ENCODE data around the gene CHD2.

Gene CHD2

DNA sequence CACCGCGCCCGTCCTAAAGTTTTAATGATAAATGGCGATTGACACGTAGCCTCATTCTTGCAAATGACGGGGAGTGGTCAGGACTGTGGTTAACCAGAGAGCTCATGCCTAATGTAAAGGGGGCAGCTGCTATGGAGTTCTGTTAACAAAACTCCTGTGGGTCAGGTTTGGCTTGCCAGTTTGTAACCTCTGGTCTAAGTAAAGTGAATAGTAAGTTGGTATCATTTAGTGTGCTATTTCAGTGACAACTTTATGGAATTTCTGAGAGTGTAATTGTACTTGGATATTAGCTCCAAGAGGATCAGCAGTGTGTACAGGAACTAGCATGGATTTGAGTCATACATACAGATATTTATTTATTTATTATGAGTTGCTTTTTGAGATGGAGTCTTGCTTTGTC, 101.0 kb downstream of the CHD2 start:
- Histone ChIP-seq H3K4me2 (ENCODE audit: low read length) (no peak overlapping the region), H3K27ac (ENCODE audit: low read depth, low read length) (no peak overlapping the region), H3K4me1 (ENCODE audit: control insufficient read depth, low read length) (peaks cover 3% of the 10 kb centered on the region; the same call in 1 of the 2 replicates), H3K36me3 (ENCODE audit: control insufficient read depth, low read length) (peaks cover 71% of the 10 kb centered on the region), H3K79me2 (ENCODE audit: control insufficient read depth, low read length) (no peaks in the 10 kb centered on the region), H3K4me3 (ENCODE audit: low read length) (no peak overlapping the region), H3K27me3 (ENCODE audit: control insufficient read depth, low read length) (no peaks in the 10 kb centered on the region), H3F3A (ENCODE audit: control insufficient read depth, insufficient read depth) (peaks cover 2% of the 10 kb centered on the region; the same call in 1 of the 2 replicates), H4K20me1 (ENCODE audit: control insufficient read depth, insufficient read depth, low read depth, low read length) (no peaks in the 10 kb centered on the region), H3K9me3 (ENCODE audit: control insufficient read depth, insufficient read depth, low read length) (no peaks in the 10 kb centered on the region), H3K9me2 (replicated peaks; ENCODE audit: control insufficient read depth, low read length) (no peaks in the 10 kb centered on the region)
- TF ChIP-seq EZH2phosphoT487 (IDR thresholded peaks at IDR 0.05; ENCODE audit: borderline replicate concordance, low read length) = no peak

DNA sequence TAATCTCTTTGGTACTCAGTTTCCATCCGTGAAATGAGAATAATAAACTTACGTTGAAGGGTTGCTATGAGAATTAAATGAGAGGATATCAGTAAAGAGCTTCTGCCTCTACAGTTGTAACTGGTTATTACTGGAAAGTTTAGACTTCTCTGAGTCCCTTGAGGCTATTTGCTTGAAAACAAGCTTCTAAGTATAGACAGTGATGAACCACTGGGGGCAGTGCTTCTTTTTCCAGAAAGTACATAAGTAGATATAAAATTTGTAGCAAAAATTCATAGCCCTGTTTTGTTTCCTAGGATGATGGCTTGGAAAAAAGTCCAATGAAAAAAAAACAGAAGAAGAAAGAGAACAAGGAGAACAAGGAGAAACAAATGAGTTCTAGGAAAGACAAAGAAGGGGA, 101.8 kb downstream of the CHD2 start:
- Histone ChIP-seq H3K27me3 (ENCODE audit: control insufficient read depth, low read length) (no peaks in the 10 kb centered on the region), H3K9me2 (replicated peaks; ENCODE audit: control insufficient read depth, low read length) (no peaks in the 10 kb centered on the region), H3K79me2 (ENCODE audit: control insufficient read depth, low read length) (no peaks in the 10 kb centered on the region), H3K4me1 (ENCODE audit: control insufficient read depth, low read length) (peaks cover 3% of the 10 kb centered on the region; the same call in 1 of the 2 replicates), H3K4me2 (ENCODE audit: low read length) (no peak overlapping the region), H3K9me3 (ENCODE audit: control insufficient read depth, insufficient read depth, low read length) (no peaks in the 10 kb centered on the region), H3K27ac (ENCODE audit: low read depth, low read length) (no peak overlapping the region), H3F3A (ENCODE audit: control insufficient read depth, insufficient read depth) (peaks cover 2% of the 10 kb centered on the region; the same call in 1 of the 2 replicates), H3K36me3 (ENCODE audit: control insufficient read depth, low read length) (peaks cover 68% of the 10 kb centered on the region), H3K4me3 (ENCODE audit: low read length) (no peak overlapping the region), H4K20me1 (ENCODE audit: control insufficient read depth, insufficient read depth, low read depth, low read length) (no peaks in the 10 kb centered on the region)
- TF ChIP-seq, protein P1, sequence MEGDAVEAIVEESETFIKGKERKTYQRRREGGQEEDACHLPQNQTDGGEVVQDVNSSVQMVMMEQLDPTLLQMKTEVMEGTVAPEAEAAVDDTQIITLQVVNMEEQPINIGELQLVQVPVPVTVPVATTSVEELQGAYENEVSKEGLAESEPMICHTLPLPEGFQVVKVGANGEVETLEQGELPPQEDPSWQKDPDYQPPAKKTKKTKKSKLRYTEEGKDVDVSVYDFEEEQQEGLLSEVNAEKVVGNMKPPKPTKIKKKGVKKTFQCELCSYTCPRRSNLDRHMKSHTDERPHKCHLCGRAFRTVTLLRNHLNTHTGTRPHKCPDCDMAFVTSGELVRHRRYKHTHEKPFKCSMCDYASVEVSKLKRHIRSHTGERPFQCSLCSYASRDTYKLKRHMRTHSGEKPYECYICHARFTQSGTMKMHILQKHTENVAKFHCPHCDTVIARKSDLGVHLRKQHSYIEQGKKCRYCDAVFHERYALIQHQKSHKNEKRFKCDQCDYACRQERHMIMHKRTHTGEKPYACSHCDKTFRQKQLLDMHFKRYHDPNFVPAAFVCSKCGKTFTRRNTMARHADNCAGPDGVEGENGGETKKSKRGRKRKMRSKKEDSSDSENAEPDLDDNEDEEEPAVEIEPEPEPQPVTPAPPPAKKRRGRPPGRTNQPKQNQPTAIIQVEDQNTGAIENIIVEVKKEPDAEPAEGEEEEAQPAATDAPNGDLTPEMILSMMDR (IDR thresholded peaks at IDR 0.05; ENCODE audit: low read depth, low read length, poor library complexity, severe bottlenecking) = no peak
- TF ChIP-seq EZH2phosphoT487 (IDR thresholded peaks at IDR 0.05; ENCODE audit: borderline replicate concordance, low read length) = no peak

DNA sequence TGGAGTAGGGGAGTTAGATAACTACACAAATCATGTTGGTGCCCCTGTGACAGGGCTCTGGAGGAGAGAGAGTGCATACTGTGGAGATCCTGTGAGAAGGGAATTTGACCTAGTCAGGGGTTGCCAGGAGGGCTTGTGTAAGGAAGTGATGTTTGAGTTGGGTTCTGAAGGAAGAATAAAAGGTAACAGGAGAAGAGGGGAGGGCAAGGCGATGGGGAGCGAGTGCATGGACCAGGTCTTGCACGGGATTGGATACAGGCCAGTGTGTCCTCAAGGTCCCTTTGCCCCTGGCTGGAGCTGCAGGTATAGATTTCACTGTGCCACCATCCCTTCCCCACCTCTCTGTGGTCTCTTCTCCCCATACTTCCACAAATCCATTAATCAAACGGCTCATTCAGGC, 105.0 kb downstream of the CHD2 start:
- no peaks in the 10 kb centered on the region for H4K20me1 ChIP-seq (ENCODE audit: control insufficient read depth, insufficient read depth, low read depth, low read length)
- no peaks in the 10 kb centered on the region for H3K9me3 ChIP-seq (ENCODE audit: control insufficient read depth, insufficient read depth, low read length)
- no peak overlapping the region for H3K27ac ChIP-seq (ENCODE audit: low read depth, low read length)
- H3K9me2 ChIP-seq (replicated peaks; ENCODE audit: control insufficient read depth, low read length) = no peaks in the 10 kb centered on the region
- no peaks in the 10 kb centered on the region for H3K27me3 ChIP-seq (ENCODE audit: control insufficient read depth, low read length)
- TF ChIP-seq EZH2phosphoT487 (IDR thresholded peaks at IDR 0.05; ENCODE audit: borderline replicate concordance, low read length) = no peak
- H3K4me2 ChIP-seq (ENCODE audit: low read length) = no peak overlapping the region
- H3K79me2 ChIP-seq (ENCODE audit: control insufficient read depth, low read length) = no peaks in the 10 kb centered on the region
- H3K4me1 ChIP-seq (ENCODE audit: control insufficient read depth, low read length) = peaks cover 3% of the 10 kb centered on the region; the same call in 1 of the 2 replicates
- 0 out of 2 replicates have a peak, but pooled peaks cover 2% of the 10 kb centered on the region for H3F3A ChIP-seq (ENCODE audit: control insufficient read depth, insufficient read depth)
- no peak overlapping the region for H3K4me3 ChIP-seq (ENCODE audit: low read length)
- H3K36me3 ChIP-seq (ENCODE audit: control insufficient read depth, low read length) = peaks cover 72% of the 10 kb centered on the region

DNA sequence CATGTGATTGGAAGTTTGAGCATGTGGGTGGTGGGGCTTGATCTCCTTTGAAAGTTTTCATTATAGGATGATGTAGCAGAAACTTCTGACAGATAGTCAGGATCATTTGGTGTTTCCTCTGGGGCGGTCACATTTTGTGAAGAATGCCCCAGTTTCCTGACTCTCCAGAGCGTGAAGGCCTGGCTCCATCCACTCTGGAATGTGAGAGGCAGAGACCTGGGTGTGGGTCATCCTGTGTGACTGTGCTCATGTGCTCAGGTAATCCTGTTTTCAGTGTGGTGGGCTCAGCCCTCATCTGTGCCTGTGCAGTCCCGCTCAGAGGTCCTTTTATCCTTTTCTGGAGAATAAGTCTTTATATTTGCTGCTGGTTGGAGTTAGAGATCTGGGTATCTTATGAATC, 107.9 kb downstream of the CHD2 start:
- H3K9me2 ChIP-seq (replicated peaks; ENCODE audit: control insufficient read depth, low read length) = no peaks in the 10 kb centered on the region

More for the DNA sequence above, 107.9 kb downstream of the CHD2 start:
- Histone ChIP-seq H3K4me1 (ENCODE audit: control insufficient read depth, low read length) (no peaks in the 10 kb centered on the region), H3K4me3 (ENCODE audit: low read length) (no peak overlapping the region), H3K36me3 (ENCODE audit: control insufficient read depth, low read length) (peaks cover 74% of the 10 kb centered on the region), H3K27me3 (ENCODE audit: control insufficient read depth, low read length) (no peaks in the 10 kb centered on the region), H4K20me1 (ENCODE audit: control insufficient read depth, insufficient read depth, low read depth, low read length) (no peaks in the 10 kb centered on the region), H3K9me3 (ENCODE audit: control insufficient read depth, insufficient read depth, low read length) (no peaks in the 10 kb centered on the region), H3K27ac (ENCODE audit: low read depth, low read length) (no peak overlapping the region), H3K79me2 (ENCODE audit: control insufficient read depth, low read length) (no peaks in the 10 kb centered on the region), H3K4me2 (ENCODE audit: low read length) (no peak overlapping the region), H3F3A (ENCODE audit: control insufficient read depth, insufficient read depth) (0 out of 2 replicates have a peak, but pooled peaks cover 2% of the 10 kb centered on the region)
- TF ChIP-seq EZH2phosphoT487 (IDR thresholded peaks at IDR 0.05; ENCODE audit: borderline replicate concordance, low read length) = no peak
- TF ChIP-seq, protein P1 (IDR thresholded peaks at IDR 0.05; ENCODE audit: low read depth, low read length, poor library complexity, severe bottlenecking) = no peak
